Nephron progenitor cell (in vitro differentiated cells): ENCODE results near the gene PRKCZ.

Experiments used
- DNase-seq: peaks from one replicate; pipeline ENCODE4 v3.0.0; 2021
- H3K27ac Mint-ChIP-seq: 2 replicates; pipeline ENCODE4 v1.8.0; 2021; ENCODE audit warnings: mild to moderate bottlenecking, moderate library complexity, mixed read lengths
- H3K27me3 Mint-ChIP-seq: 2 replicates; pipeline ENCODE4 v1.8.0; 2021; ENCODE audit warnings: mild to moderate bottlenecking, low read depth, mixed read lengths; ENCODE audit not compliant: poor library complexity
- H3K36me3 Mint-ChIP-seq: 2 replicates; pipeline ENCODE4 v1.8.0; 2021; ENCODE audit warnings: low read depth, mixed read lengths
- H3K4me1 Mint-ChIP-seq: 2 replicates; pipeline ENCODE4 v1.8.0; 2021; ENCODE audit warnings: mixed read lengths
- H3K4me3 Mint-ChIP-seq: 2 replicates; pipeline ENCODE4 v1.8.0; 2021; ENCODE audit warnings: mild to moderate bottlenecking, moderate library complexity, mixed read lengths
- H3K9me3 Mint-ChIP-seq: 2 replicates; pipeline ENCODE4 v1.8.0; 2021; ENCODE audit warnings: mild to moderate bottlenecking, moderate library complexity, mixed read lengths
- TF ChIP-seq, protein P1 (sequence below): fragments of 200-600 bp; sonication (generic); IDR thresholded peaks from 2 replicates; pipeline ENCODE4 v1.5.0; 2021; ENCODE audit warnings: antibody characterized with exemption

PRKCZ gene

DNA sequence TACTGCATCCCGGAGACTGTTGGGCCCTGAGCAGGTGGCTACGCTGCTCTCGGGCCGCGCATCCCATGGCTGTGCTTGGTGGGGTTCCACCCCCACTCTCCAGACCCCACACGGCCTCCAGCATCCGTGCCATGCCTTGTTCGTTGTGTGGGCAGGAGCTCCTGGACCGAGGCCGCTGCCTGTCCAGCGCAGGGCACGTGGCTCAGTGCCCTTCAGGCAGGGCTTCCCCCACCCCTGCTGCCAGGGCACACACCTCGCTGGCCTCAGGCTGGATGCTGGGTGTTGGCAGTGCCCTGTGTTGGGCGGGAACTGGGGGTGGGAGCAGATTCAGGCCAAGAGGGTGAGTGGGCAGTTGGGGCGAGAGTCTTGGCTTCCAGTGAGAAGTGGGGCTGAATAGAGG is 9.9 kb downstream of the PRKCZ start:
- Mint-ChIP-seq H3K36me3 (peaks cover 42% of the 10 kb centered on the region), H3K9me3 (peaks cover 19% of the 10 kb centered on the region), H3K4me3 (no peak overlapping the region), H3K27me3 (no peaks in the 10 kb centered on the region), H3K27ac (no peak overlapping the region), H3K4me1 (peaks cover 5% of the 10 kb centered on the region)
- TF ChIP-seq, protein P1, sequence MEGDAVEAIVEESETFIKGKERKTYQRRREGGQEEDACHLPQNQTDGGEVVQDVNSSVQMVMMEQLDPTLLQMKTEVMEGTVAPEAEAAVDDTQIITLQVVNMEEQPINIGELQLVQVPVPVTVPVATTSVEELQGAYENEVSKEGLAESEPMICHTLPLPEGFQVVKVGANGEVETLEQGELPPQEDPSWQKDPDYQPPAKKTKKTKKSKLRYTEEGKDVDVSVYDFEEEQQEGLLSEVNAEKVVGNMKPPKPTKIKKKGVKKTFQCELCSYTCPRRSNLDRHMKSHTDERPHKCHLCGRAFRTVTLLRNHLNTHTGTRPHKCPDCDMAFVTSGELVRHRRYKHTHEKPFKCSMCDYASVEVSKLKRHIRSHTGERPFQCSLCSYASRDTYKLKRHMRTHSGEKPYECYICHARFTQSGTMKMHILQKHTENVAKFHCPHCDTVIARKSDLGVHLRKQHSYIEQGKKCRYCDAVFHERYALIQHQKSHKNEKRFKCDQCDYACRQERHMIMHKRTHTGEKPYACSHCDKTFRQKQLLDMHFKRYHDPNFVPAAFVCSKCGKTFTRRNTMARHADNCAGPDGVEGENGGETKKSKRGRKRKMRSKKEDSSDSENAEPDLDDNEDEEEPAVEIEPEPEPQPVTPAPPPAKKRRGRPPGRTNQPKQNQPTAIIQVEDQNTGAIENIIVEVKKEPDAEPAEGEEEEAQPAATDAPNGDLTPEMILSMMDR, result no peak
- DNase-seq, result no peak

DNA sequence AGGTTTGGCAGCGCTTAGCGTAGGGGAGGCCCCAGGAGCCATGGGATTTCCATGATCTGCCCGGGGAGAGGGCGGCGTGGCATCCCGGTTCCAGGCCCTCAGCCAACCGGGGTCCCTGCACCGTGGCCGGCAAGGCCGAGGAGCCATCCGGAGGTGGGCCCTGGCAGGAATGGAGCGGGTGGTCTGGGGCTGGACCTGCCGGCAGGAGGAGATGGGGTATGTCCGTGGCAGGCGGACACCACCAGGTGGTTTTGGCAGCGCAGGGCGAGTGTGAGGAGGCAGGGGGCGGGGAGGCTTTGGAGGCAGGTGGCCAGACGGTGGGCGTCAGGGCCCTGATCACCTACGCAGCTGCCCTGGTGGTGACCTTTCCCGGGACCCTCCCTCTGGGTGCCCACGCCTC is 10.3 kb downstream of the PRKCZ start:
- TF ChIP-seq, protein P1, result no peak
- no peak overlapping the region for H3K27ac Mint-ChIP-seq
- no peak overlapping the region for H3K4me3 Mint-ChIP-seq
- H3K27me3 Mint-ChIP-seq, result no peaks in the 10 kb centered on the region
- H3K36me3 Mint-ChIP-seq, result peaks cover 42% of the 10 kb centered on the region
- no peak for DNase-seq
- H3K9me3 Mint-ChIP-seq, result peaks cover 24% of the 10 kb centered on the region
- peaks cover 5% of the 10 kb centered on the region for H3K4me1 Mint-ChIP-seq

DNA sequence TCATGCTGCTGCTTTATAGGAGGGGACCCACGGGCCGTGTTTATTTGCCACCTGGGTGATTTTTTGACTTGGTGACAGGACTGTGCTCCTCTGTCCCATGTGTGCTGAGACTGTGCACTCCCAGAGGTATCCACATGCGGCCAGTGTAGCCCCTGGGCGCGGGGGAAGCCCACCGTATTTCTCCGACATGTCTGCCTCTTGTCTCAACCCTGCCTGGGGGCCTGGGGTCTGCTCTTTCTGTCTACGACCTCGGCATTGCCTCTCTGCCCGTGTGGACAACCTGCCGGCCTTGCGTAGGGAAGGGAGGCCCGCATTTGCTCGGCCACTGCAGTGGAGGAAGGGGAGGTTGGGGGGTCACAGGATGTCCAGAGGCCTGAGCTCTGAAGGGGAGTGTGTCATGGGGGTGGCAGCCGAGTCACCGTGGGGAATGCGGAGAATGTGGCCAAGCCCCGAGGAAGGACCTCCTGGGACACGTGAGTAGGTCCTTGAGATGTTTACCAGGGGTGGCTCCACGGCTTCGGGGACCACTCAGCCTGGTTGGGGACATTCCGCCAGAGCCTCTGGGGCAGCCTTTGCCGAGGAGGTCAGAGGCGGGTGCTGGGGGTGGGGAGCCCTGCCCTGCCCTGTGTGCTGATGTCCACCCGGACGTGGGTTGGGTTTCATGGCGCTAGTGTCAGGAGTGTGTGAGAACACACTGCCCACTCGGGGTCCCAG is 11.0 kb downstream of the PRKCZ start:
- Mint-ChIP-seq H3K4me1 (peaks cover 5% of the 10 kb centered on the region), H3K9me3 (peaks cover 31% of the 10 kb centered on the region), H3K4me3 (no peak overlapping the region), H3K27ac (no peak overlapping the region), H3K27me3 (no peaks in the 10 kb centered on the region), H3K36me3 (peaks cover 44% of the 10 kb centered on the region)
- DNase-seq, result no peak
- TF ChIP-seq, protein P1, result no peak

DNA sequence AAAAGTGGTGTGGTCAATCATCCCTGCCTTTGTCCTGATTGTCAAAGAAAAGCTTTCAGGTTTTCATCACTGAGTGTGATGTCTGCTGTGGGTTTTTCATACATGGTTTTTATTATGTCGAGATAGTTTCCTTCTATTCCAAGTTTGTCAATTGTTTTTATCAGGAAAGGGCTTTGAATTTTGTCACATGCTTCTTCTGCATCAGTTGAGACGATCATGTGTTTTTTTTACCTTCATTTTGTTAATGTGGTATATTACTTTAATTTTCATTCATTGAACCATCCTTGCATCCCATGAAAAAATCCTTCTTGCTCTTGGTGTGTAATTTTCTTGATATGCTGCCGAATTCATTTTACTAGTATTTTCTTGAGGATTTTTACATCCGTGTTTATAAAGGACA is 15.5 kb downstream of the PRKCZ start:
- TF ChIP-seq, protein P1, result no peak
- Mint-ChIP-seq H3K4me3 (no peak overlapping the region), H3K27ac (no peak overlapping the region), H3K27me3 (peaks cover 2% of the 10 kb centered on the region), H3K4me1 (no peaks in the 10 kb centered on the region), H3K36me3 (peaks cover 50% of the 10 kb centered on the region), H3K9me3 (peaks cover 39% of the 10 kb centered on the region)
- DNase-seq, result no peak

DNA sequence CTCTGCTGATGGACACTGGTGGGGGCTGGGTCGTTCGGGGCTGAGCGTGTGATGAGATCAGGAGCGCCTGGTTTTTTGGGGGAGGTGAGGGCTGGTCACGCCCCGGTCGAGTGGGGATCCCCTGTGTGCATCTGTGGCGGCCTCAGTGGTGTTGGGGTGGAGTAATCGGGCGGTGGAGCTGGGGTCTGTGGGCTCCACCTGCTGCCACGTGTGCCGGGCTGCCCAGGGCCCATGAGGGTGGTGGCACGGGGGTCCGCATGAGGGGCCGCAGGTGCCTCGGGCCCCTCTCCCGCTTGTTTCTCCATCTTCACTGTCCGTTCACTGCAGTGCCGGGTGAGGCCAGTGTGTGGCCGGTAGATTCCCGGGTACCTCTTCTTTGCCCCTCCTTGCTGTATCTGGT is 17.2 kb downstream of the PRKCZ start:
- H3K4me3 Mint-ChIP-seq, result no peak overlapping the region
- H3K27me3 Mint-ChIP-seq, result peaks cover 2% of the 10 kb centered on the region
- DNase-seq, result no peak
- TF ChIP-seq, protein P1, result no peak
- H3K9me3 Mint-ChIP-seq, result peaks cover 39% of the 10 kb centered on the region
- H3K27ac Mint-ChIP-seq, result peak overlapping the region; percentile 30
- peaks cover 10% of the 10 kb centered on the region for H3K4me1 Mint-ChIP-seq
- peaks cover 45% of the 10 kb centered on the region for H3K36me3 Mint-ChIP-seq

DNA sequence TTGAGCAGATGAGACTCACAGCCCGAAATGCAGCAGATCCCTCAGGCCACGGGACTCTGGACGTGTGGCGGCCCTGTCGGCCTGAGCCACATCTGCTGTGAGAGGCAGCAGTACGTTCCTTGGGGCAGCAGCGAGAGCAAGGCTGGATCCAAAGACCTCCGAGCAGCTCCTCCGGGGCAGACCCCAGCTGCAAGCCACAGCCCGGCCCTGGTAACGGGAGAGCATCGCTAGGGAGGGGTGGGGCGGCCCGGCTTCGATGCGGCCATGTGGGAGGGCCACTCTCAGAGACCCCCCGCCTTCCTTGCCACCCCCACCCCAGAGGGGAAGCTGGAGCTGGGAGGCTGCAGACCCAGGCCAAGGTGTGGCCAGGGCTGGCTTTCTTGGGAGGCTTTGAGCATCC is 17.8 kb downstream of the PRKCZ start:
- no peak for DNase-seq
- Mint-ChIP-seq H3K27ac (no peak overlapping the region), H3K4me1 (peaks cover 14% of the 10 kb centered on the region), H3K9me3 (peaks cover 39% of the 10 kb centered on the region), H3K4me3 (no peak overlapping the region), H3K27me3 (peaks cover 2% of the 10 kb centered on the region), H3K36me3 (peaks cover 40% of the 10 kb centered on the region)
- TF ChIP-seq, protein P1, result no peak
